H1 (cell line): ENCODE data around the gene FGF21. TPM values are rescaled to one million over a fixed set of nuclear protein-coding genes. Genes with fewer than 3 reads are reported as not detected.

Experiments used
- HDAC2 ChIP-seq, 2 experiments: fragments of 300-600 bp in 1 of 2; sonication (generic) in 1 of 2; IDR thresholded peaks; 2 replicates each; pipeline ENCODE4 v1.6.1; 2011 to 2012; ENCODE audit warnings: low read depth in 2 of 2, low read length in 2 of 2, mild to moderate bottlenecking in 2 of 2, moderate library complexity in 2 of 2, borderline replicate concordance in 1 of 2, inconsistent platforms in 1 of 2
- HDAC6 ChIP-seq: IDR thresholded peaks from one replicate; pipeline ENCODE4 v1.7.1; 2012; ENCODE audit warnings: low read depth, mild to moderate bottlenecking, inconsistent platforms, low read length, moderate library complexity
- RNF2 ChIP-seq: fragments of 200-900, 300-1000 bp; sonication (generic); IDR thresholded peaks from 2 replicates; pipeline ENCODE4 v1.7.1; 2016; ENCODE audit warnings: borderline replicate concordance, low read depth, mild to moderate bottlenecking, antibody characterized with exemption, low read length; ENCODE audit not compliant: poor library complexity, severe bottlenecking; ENCODE audit errors: missing control alignments
- RXRA ChIP-seq: IDR thresholded peaks from 2 replicates; pipeline ENCODE4 v1.6.1; 2011; ENCODE audit warnings: low read depth, mild to moderate bottlenecking, low read length, moderate library complexity; ENCODE audit not compliant: insufficient read depth
- SIRT6 ChIP-seq: IDR thresholded peaks from one replicate; pipeline ENCODE4 v1.7.1; 2012; ENCODE audit warnings: low read length, inconsistent platforms
- SP2 ChIP-seq: IDR thresholded peaks from 2 replicates; pipeline ENCODE4 v1.6.1; 2012; ENCODE audit warnings: mild to moderate bottlenecking, low read length, inconsistent platforms
- polyA plus RNA-seq, 7 experiments: library from polyadenylated mRNA; depleted of rRNA in 3 of 7; stranded (reverse) in 5 of 7; unstranded in 2 of 7; fragments of >200 nt in 5 of 7; fragments of 200-250 nt in 2 of 7; gene quantifications; 1 replicate in 5 of 7; 2 replicates in 1 of 7; 4 replicates in 1 of 7; pipeline versions ENCODE4 v1.2.1 to v1.2.3, GENCODE V29; 2011 to 2013; ENCODE audit warnings: missing spikeins in 2 of 7, mixed read lengths in 2 of 7
- total RNA-seq: library from RNA; stranded (reverse); fragmentation: NEBNext Ultra II Directional; extraction: Animal tissue kit (Norgen Biotek cat#: 25700); gene quantifications from 2 replicates; pipeline ENCODE4 v1.2.1, GENCODE V29; 2021
- TF ChIP-seq, protein P1 (sequence below): fragments of 300-600 bp; sonication (generic); IDR thresholded peaks from 2 replicates; pipeline ENCODE4 v1.7.1; 2012; ENCODE audit warnings: low read length, moderate library complexity, mild to moderate bottlenecking, inconsistent platforms; ENCODE audit not compliant: insufficient replicate concordance
- TF ChIP-seq, protein P2 (sequence below): IDR thresholded peaks from 2 replicates; pipeline ENCODE4 v1.6.1; 2011; ENCODE audit warnings: low read length, improper control_type of control experiment

FGF21 gene
- total and polyA plus RNA-seq, 2 of the 8 experiments (the other 6 are each of a cell fraction or from before 2014, with no cell fraction given) = 0.48 to 0.80 TPM

DNA sequence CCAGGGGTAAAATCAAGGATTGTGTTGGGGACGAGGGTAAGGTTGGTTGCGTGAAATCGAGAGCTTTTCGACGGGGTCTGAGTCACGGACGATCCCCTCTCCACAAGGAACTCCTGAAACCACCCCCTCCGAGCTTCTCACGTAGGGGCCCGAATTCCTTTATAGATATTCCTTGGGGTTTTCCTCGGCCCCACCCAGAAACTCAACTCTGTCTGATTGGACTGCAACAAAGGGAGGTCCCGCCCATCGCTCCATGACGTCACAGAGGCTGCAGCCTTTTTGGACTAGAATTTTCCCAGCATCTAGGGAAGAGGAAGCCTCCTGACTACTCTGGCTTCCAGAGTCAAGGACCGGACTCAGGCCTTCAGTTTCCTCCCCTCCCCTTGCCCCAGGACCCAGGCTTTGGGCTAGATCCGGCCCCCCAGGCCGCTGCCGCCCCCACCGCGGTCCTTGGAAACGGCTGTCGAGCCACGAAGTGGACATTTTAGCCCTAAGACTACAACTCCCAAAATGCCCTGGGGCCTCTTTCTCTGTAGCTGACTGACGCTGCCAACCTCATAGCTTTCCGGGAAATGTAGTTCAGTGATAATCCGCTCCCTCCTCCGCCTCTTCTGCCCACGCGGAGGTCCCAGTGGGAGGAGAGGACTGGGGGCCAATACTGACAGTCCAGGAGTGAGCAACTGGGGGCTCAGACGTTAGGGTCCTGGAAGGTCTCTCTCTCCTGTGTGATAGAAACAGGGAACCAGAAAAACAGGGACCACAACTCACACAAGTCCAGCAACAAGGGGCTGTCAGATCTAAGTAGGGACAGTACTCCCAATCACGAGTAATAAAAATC, 8.4 kb upstream of the FGF21 start, which contains the start of gene IZUMO1 (continued):
- TF ChIP-seq, protein P1, sequence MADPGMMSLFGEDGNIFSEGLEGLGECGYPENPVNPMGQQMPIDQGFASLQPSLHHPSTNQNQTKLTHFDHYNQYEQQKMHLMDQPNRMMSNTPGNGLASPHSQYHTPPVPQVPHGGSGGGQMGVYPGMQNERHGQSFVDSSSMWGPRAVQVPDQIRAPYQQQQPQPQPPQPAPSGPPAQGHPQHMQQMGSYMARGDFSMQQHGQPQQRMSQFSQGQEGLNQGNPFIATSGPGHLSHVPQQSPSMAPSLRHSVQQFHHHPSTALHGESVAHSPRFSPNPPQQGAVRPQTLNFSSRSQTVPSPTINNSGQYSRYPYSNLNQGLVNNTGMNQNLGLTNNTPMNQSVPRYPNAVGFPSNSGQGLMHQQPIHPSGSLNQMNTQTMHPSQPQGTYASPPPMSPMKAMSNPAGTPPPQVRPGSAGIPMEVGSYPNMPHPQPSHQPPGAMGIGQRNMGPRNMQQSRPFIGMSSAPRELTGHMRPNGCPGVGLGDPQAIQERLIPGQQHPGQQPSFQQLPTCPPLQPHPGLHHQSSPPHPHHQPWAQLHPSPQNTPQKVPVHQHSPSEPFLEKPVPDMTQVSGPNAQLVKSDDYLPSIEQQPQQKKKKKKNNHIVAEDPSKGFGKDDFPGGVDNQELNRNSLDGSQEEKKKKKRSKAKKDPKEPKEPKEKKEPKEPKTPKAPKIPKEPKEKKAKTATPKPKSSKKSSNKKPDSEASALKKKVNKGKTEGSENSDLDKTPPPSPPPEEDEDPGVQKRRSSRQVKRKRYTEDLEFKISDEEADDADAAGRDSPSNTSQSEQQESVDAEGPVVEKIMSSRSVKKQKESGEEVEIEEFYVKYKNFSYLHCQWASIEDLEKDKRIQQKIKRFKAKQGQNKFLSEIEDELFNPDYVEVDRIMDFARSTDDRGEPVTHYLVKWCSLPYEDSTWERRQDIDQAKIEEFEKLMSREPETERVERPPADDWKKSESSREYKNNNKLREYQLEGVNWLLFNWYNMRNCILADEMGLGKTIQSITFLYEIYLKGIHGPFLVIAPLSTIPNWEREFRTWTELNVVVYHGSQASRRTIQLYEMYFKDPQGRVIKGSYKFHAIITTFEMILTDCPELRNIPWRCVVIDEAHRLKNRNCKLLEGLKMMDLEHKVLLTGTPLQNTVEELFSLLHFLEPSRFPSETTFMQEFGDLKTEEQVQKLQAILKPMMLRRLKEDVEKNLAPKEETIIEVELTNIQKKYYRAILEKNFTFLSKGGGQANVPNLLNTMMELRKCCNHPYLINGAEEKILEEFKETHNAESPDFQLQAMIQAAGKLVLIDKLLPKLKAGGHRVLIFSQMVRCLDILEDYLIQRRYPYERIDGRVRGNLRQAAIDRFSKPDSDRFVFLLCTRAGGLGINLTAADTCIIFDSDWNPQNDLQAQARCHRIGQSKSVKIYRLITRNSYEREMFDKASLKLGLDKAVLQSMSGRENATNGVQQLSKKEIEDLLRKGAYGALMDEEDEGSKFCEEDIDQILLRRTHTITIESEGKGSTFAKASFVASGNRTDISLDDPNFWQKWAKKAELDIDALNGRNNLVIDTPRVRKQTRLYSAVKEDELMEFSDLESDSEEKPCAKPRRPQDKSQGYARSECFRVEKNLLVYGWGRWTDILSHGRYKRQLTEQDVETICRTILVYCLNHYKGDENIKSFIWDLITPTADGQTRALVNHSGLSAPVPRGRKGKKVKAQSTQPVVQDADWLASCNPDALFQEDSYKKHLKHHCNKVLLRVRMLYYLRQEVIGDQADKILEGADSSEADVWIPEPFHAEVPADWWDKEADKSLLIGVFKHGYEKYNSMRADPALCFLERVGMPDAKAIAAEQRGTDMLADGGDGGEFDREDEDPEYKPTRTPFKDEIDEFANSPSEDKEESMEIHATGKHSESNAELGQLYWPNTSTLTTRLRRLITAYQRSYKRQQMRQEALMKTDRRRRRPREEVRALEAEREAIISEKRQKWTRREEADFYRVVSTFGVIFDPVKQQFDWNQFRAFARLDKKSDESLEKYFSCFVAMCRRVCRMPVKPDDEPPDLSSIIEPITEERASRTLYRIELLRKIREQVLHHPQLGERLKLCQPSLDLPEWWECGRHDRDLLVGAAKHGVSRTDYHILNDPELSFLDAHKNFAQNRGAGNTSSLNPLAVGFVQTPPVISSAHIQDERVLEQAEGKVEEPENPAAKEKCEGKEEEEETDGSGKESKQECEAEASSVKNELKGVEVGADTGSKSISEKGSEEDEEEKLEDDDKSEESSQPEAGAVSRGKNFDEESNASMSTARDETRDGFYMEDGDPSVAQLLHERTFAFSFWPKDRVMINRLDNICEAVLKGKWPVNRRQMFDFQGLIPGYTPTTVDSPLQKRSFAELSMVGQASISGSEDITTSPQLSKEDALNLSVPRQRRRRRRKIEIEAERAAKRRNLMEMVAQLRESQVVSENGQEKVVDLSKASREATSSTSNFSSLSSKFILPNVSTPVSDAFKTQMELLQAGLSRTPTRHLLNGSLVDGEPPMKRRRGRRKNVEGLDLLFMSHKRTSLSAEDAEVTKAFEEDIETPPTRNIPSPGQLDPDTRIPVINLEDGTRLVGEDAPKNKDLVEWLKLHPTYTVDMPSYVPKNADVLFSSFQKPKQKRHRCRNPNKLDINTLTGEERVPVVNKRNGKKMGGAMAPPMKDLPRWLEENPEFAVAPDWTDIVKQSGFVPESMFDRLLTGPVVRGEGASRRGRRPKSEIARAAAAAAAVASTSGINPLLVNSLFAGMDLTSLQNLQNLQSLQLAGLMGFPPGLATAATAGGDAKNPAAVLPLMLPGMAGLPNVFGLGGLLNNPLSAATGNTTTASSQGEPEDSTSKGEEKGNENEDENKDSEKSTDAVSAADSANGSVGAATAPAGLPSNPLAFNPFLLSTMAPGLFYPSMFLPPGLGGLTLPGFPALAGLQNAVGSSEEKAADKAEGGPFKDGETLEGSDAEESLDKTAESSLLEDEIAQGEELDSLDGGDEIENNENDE = no peak
- TF ChIP-seq, protein P2, sequence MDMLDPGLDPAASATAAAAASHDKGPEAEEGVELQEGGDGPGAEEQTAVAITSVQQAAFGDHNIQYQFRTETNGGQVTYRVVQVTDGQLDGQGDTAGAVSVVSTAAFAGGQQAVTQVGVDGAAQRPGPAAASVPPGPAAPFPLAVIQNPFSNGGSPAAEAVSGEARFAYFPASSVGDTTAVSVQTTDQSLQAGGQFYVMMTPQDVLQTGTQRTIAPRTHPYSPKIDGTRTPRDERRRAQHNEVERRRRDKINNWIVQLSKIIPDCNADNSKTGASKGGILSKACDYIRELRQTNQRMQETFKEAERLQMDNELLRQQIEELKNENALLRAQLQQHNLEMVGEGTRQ = no peak
- TF ChIP-seq RNF2 (no peak), SP2 (no peak), HDAC6 (no peak), HDAC2 (IDR thresholded peaks at IDR 0.05; ENCODE audit: borderline replicate concordance in 1 of 2, low read depth in 2 of 2, low read length in 2 of 2) (no peak), SIRT6 (no peak), RXRA (no peak)
